Heart left ventricle (tissue), 16 donors: ENCODE measurements around the gene LIN37. TPM values are rescaled to one million over a fixed set of nuclear protein-coding genes. Genes with fewer than 3 reads are reported as not detected.

Experiments used
- ATAC-seq, 4 donors: fragments of 200-7000 bp; cut with Tn5 transposase; one replicate each; pipeline ENCODE4 v1.9.1; 2020 to 2022; ENCODE audit warnings: moderate library complexity in 4 of 4, mild to moderate bottlenecking in 3 of 4, moderate number of reproducible peaks in 1 of 4
- DNase-seq, 5 donors: peaks; one replicate each; pipeline ENCODE4 v3.0.0-alpha.2; 2020
- H3K27ac ChIP-seq, 12 donors: fragments of 200-600 bp; sonication (generic) in 4 of 12; one replicate each; pipeline versions ENCODE4 v1.5.0 to v1.8.0; 2016 to 2022; ENCODE audit warnings: mild to moderate bottlenecking in 2 of 12
- H3K27me3 ChIP-seq, 9 donors: fragments of 200-600 bp; sonication (generic) in 2 of 9; one replicate each; pipeline versions ENCODE4 v1.5.1 to v1.8.0; 2016 to 2022; ENCODE audit warnings: mild to moderate bottlenecking in 3 of 9
- H3K36me3 ChIP-seq, 9 donors: fragments of 200-600 bp; sonication (generic) in 2 of 9; one replicate each; pipeline versions ENCODE4 v1.5.0 to v1.8.0; 2018 to 2022; ENCODE audit warnings: mild to moderate bottlenecking in 2 of 9
- H3K4me1 ChIP-seq, 12 donors: fragments of 200-600 bp; sonication (generic) in 4 of 12; one replicate each; pipeline versions ENCODE4 v1.5.0 to v1.8.0; 2016 to 2022; ENCODE audit warnings: mild to moderate bottlenecking in 3 of 12
- H3K4me3 ChIP-seq, 12 donors: fragments of 200-600 bp; sonication (generic) in 4 of 12; one replicate each; pipeline versions ENCODE4 v1.5.0 to v1.8.0; 2017 to 2022; ENCODE audit warnings: mild to moderate bottlenecking in 9 of 12, moderate library complexity in 4 of 12
- H3K9me3 ChIP-seq, 12 donors: fragments of 200-600 bp; sonication (generic) in 4 of 12; one replicate each; pipeline versions ENCODE4 v1.5.0 to v1.8.0; 2016 to 2022; ENCODE audit warnings: mild to moderate bottlenecking in 1 of 12
- CTCF ChIP-seq, 12 donors: fragments of 200-600 bp; sonication (generic) in 4 of 12; IDR thresholded peaks; one replicate each; pipeline versions ENCODE4 v1.5.0 to v1.8.0; 2018 to 2022; ENCODE audit warnings: antibody characterized with exemption in 12 of 12, mild to moderate bottlenecking in 5 of 12
- POLR2A ChIP-seq, 2 donors: fragments of 450-650 bp; IDR thresholded peaks; one replicate each; pipeline ENCODE4 v1.6.1; 2017; ENCODE audit warnings: antibody characterized with exemption in 2 of 2, mild to moderate bottlenecking in 2 of 2, moderate library complexity in 2 of 2
- WGBS, 4 donors: extraction: QIAGEN DNeasy Blood & Tissue Kit in 2 of 4; methylation state at CpG; one replicate each; pipeline versions ENCODE4 v1.1.5 to v1.1.7; 2013 to 2018; 5-methylcytosine and 5-hydroxymethylcytosine counted together
- intact Hi-C, 10 donors: fragments of 100-400 bp; cut with DNase I; formaldehyde crosslinking; loops; one replicate each; pipeline versions ENCODE4 v1.11.1 to v1.14.2; 2022
- polyA plus RNA-seq, 2 donors: library from polyadenylated mRNA; stranded (reverse); fragments of 200-250 nt; gene quantifications; one replicate each; pipeline ENCODE4 v1.2.3, GENCODE V29; 2013
- total RNA-seq, 9 donors: library from RNA; depleted of rRNA in 2 of 9; stranded (reverse); fragments of >200 nt in 2 of 9; fragmentation: NEBNext Ultra II Directional in 3 of 9; extraction: Animal tissue kit (Norgen Biotek cat#: 25700) in 3 of 9; gene quantifications; one replicate each; pipeline versions ENCODE4 v1.1.0 to v1.2.4, GENCODE V29; 2016 to 2023
- donor health status: ischemic (EF 13 %, LVEDD 7.1; RV severe dilation, severe dysfunction).
- donor health status: healthy with polysubstance abuse.
- donor health status: DM: no; HTN: yes; CAD: no.
- donor health status: DM: no; HTN: no; CAD: no.
- donor health status: ischemic (EF 25% LVEDD 6.9; RV normal size, moderate dysfunction).
- donor health status: ischemic (EF 25% LVEDD 5.7; RV mildly dilated, moderate dysfunction).
- donor health status: healthy.
- donor health status: DM: yes; HTN: yes; CAD: no.
- donor health status: ischemic (EF 35%, LVEDD 5.7; RV mildly dilated, moderate dysfunction).
- donor health status: nonischemic (EF 11% LVEDD 7.7; RV severe dilation, severe dysfunction).
- donor health status: DM: yes; HTN: yes; CAD: no.
- donor health status: PGD.
- donor health status: ischemic (EF 29% LVEDD 5.4; RV normal size, mild dysfunction).
- donor health status: nonischemic (EF 23%, LVEDD 6.1; RV moderate dilation, normal function).

The LIN37 gene
- total and polyA plus RNA-seq, 11 donors: 3.7 to 23.0 (median 7.8) TPM

DNA sequence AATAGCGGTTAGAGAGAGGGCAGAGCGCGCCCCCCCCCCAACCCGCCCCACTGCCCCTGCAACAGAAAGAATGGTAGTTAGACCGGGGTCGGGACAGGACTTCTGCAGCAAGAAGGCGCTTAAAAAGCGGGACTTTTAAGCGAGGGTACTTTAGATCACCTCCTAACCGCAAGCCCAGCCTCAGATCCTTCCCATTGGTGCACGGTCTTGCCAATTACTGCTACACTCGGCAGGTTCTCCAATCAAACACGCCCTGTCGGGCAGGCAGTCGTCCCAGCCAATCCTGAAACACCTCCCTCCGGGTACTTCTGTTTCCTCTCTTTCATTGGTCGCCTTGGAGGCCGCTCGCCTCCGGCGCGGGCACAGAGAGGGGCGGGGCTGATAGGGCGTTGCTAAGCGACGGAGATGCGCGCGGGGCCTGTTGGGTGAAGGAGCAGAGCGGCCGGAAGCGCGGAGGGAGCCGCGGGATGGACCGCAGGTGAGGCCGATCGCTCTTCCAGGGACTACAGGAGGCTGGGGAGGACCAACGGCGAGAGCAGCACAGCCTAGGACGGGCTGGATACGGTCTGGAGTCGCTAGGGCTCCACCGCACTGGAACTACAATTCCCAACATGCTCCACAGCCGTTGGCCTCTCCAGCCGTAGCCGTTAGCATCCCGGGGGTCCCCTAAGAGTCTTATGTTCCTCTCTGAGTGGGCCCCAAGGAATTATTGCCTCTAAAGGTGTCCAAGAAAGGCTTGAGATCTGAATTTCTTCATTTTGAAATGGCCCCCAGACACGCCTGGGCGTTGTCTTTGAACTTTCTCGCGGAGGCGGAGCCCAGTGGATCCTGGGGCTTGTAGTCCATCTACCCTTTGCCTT, 9.6 kb downstream of the LIN37 start, which contains the start of gene PROSER3:
Gene PROSER3, plus strand, starts transcription at position 428 of the 860 bp plus-strand sequence. Its CDS starts 40 bp downstream, at position 468.
- Histone ChIP-seq H3K4me1 (peaks cover 0 to 51% (median 37%) of the 10 kb centered on the region in 12 donors), H3K9me3 (no peaks in the 10 kb centered on the region), H3K36me3 (peaks cover 0 to 35% (median 26%) of the 10 kb centered on the region in 9 donors), H3K4me3 (peak within 1 kb of the TSS; percentile 68 to 99 (median 86)), H3K27me3 (no peaks in the 10 kb centered on the region), H3K27ac (peak within 1 kb of the TSS; percentile 88 to 100 (median 96))
- WGBS, 4 donors: 0 to 1% (median 0%) methylated on average over 22 to 53 of the region's 53 CpGs
- TF ChIP-seq CTCF (IDR thresholded peaks at IDR 0.05): no peak
- peak in 1 of 2 donors; percentile 63 for TF ChIP-seq POLR2A (IDR thresholded peaks at IDR 0.05)
- intact Hi-C loops: loop anchor here in 2 of 10 donors (1.0 to 10.0 kb wide), 4 partner anchors 17 to 387 kb away; partner anchors contain the start of genes ARHGAP33 (in 1 of the 2) and CAPNS1 (in 1 of the 2)
- DNase-seq (peak; percentile 98 to 99 (median 99)), ATAC-seq (peak; percentile 75 to 89 (median 82))

- DNase-seq: peak in 1 of 5 donors; percentile 28
- no peak for ATAC-seq
- intact Hi-C loops: loop anchor here in 2 of 10 donors (5.0 to 10.0 kb wide), 2 partner anchors 173 to 385 kb away; partner anchors contain the start of gene CAPNS1 (in 1 of the 2)
- Histone ChIP-seq H3K4me3 (no peak overlapping the region), H3K4me1 (peaks cover 0 to 46% (median 36%) of the 10 kb centered on the region in 12 donors), H3K27ac (no peak overlapping the region), H3K9me3 (no peaks in the 10 kb centered on the region), H3K27me3 (no peaks in the 10 kb centered on the region), H3K36me3 (peaks cover 0 to 35% (median 25%) of the 10 kb centered on the region in 9 donors)
- TF ChIP-seq CTCF (IDR thresholded peaks at IDR 0.05) (no peak), POLR2A (IDR thresholded peaks at IDR 0.05) (no peak)
- 84 to 98% (median 93%) methylated on average over 2 of the region's 2 CpGs for WGBS, 4 donors
Observed at GRCh38 chr19:35759697-35760096, 11.3 kb downstream of the LIN37 start.

GRCh38 chr19:35760711-35761349, 12.5 kb downstream of the LIN37 start:
- TF ChIP-seq CTCF (IDR thresholded peaks at IDR 0.05) (no peak), POLR2A (IDR thresholded peaks at IDR 0.05) (no peak)
- Histone ChIP-seq H3K4me3 (no peak overlapping the region), H3K27me3 (no peaks in the 10 kb centered on the region), H3K4me1 (peaks cover 0 to 35% (median 25%) of the 10 kb centered on the region in 12 donors), H3K9me3 (no peaks in the 10 kb centered on the region), H3K27ac (peak overlapping the region in 1 of 12 donors; percentile 47), H3K36me3 (peaks cover 0 to 46% (median 33%) of the 10 kb centered on the region in 9 donors)
- ATAC-seq (no peak), DNase-seq (peak in 1 of 5 donors; percentile 49)
- intact Hi-C loops: no loop called here
- WGBS, 4 donors: 85 to 90% (median 88%) methylated on average over 4 of the region's 4 CpGs
